OCI-LY7 (cell line): Measurements from ENCODE around the gene DUSP22. TPM values are rescaled to one million over a fixed set of nuclear protein-coding genes. Genes with fewer than 3 reads are reported as not detected.
"Not testable (repeated sequence)": the region's sequence is repeated elsewhere in the genome, so short reads cannot be mapped to it uniquely, and the experiment has no call there.

Experiments
- BruUV-seq: library from RNA; stranded (reverse); fragments of 400-500 nt; replicated peaks from 2 replicates; lab custom pipeline; 2021; lab: Mats Ljungman, UMichigan
- CTCF ChIA-PET: fragments of 300-600 bp; sonication (Branson Sonifier 250); formaldehyde crosslinking; loops from one replicate; lab custom pipeline; 2022; ENCODE audit warnings: antibody characterized with exemption; ENCODE audit not compliant: unreplicated experiment; lab: Charles Lee
- POLR2A ChIA-PET: fragments of 300-600 bp; sonication (Branson Sonifier 250); formaldehyde crosslinking; loops from one replicate; lab custom pipeline; 2022; ENCODE audit warnings: antibody characterized with exemption; lab: Charles Lee
- DNase-seq: peaks from one replicate; pipeline ENCODE4 v3.0.0-alpha.2; 2015; ENCODE audit warnings: low spot score
- H2AFZ ChIP-seq: fragments of 200-600 bp; sonication (generic), shearing (Covaris generic); 2 replicates; pipeline ENCODE4 v1.6.1; 2014; ENCODE audit warnings: mild to moderate bottlenecking, antibody characterized with exemption, low read length, moderate library complexity
- H3K27ac ChIP-seq: fragments of 200-600 bp; sonication (generic); 2 replicates; pipeline ENCODE4 v1.5.1; 2014; ENCODE audit warnings: mixed run types, low read depth, mild to moderate bottlenecking, moderate library complexity, low read length, inconsistent platforms; ENCODE audit not compliant: poor library complexity, severe bottlenecking
- H3K36me3 ChIP-seq: fragments of 200-600 bp; sonication (generic); 2 replicates; pipeline ENCODE4 v1.6.1; 2014; ENCODE audit warnings: mild to moderate bottlenecking, antibody characterized with exemption, low read length, moderate library complexity, mixed read lengths; ENCODE audit not compliant: insufficient read depth
- H3K4me1 ChIP-seq: fragments of 200-600 bp; sonication (generic); 2 replicates; pipeline ENCODE4 v1.5.1; 2014; ENCODE audit warnings: mild to moderate bottlenecking, low read length; ENCODE audit not compliant: insufficient read depth, poor library complexity, severe bottlenecking
- H3K4me2 ChIP-seq: fragments of 200-600 bp; sonication (generic); 2 replicates; pipeline ENCODE4 v1.6.1; 2014; ENCODE audit warnings: mild to moderate bottlenecking, low read length
- H3K4me3 ChIP-seq: fragments of 200-600 bp; sonication (generic); 2 replicates; pipeline ENCODE4 v1.5.1; 2014; ENCODE audit warnings: mild to moderate bottlenecking, low read depth, low read length; ENCODE audit not compliant: poor library complexity, severe bottlenecking
- H3K79me2 ChIP-seq: fragments of 200-600 bp; sonication (generic); 2 replicates; pipeline ENCODE4 v1.6.1; 2016; ENCODE audit warnings: low read depth, mild to moderate bottlenecking, low read length, moderate library complexity, mixed read lengths; ENCODE audit not compliant: insufficient read depth
- H3K9me2 ChIP-seq: fragments of 200-600 bp; sonication (generic); 2 replicates; pipeline ENCODE4 v1.6.1; 2016; ENCODE audit warnings: mild to moderate bottlenecking, low read length, mixed read lengths; ENCODE audit not compliant: insufficient read depth
- H3K9me3 ChIP-seq: fragments of 200-600 bp; sonication (generic); 2 replicates; pipeline ENCODE4 v1.6.1; 2014; ENCODE audit warnings: mild to moderate bottlenecking, mixed run types, low read length, mixed read lengths
- H4K20me1 ChIP-seq: fragments of 200-600 bp; sonication (generic); 2 replicates; pipeline ENCODE4 v1.6.1; 2014; ENCODE audit warnings: mild to moderate bottlenecking, antibody characterized with exemption, low read length, moderate library complexity, mixed read lengths; ENCODE audit not compliant: insufficient read depth
- CTCF ChIP-seq: fragments of 200-600 bp; sonication (generic); conservative IDR thresholded peaks from 2 replicates; pipeline ENCODE4 v1.5.1; 2014; ENCODE audit warnings: mild to moderate bottlenecking, antibody characterized with exemption, low read length, moderate library complexity, mixed read lengths
- EZH2phosphoT487 ChIP-seq: fragments of 200-600 bp; sonication (generic); IDR thresholded peaks from 2 replicates; pipeline ENCODE4 v1.6.1; 2018; ENCODE audit warnings: low read depth, borderline replicate concordance, mild to moderate bottlenecking, mixed run types, antibody characterized with exemption, low read length, moderate library complexity, mixed read lengths
- intact Hi-C: fragments of 100-400 bp; cut with micrococcal nuclease; formaldehyde crosslinking; loops from one replicate; pipeline ENCODE4 v1.10.0; 2022; ENCODE audit not compliant: unreplicated experiment
- total RNA-seq, 2 experiments: library from RNA; depleted of rRNA in 1 of 2; stranded (reverse); fragments of >200 nt in 1 of 2; shearing (Covaris generic) in 1 of 2; gene quantifications; 2 replicates each; pipeline ENCODE4 v1.2.3, GENCODE V29; 2014 to 2022

DUSP22 gene
- total RNA-seq, 2 experiments from 2014 or later = 149 to 171 TPM

GRCh38 chr6:324729-325125, 32.4 kb downstream of the DUSP22 start:
- peak overlapping the region; percentile 96 for H3K27ac ChIP-seq
- no peak for DNase-seq
- H2AFZ ChIP-seq = no peak overlapping the region
- POLR2A ChIA-PET = interaction anchor here (0.8 to 4.8 kb wide), 12 partner anchors 8 to 66 kb away, joined by 3 to 180 read pairs (median 12); partner anchors contain the start of gene IRF4
- peaks cover 18% of the 10 kb centered on the region for H3K36me3 ChIP-seq
- no TSS peak for BruUV-seq
- TF ChIP-seq CTCF = no peak
- TF ChIP-seq EZH2phosphoT487 = no peak
- CTCF ChIA-PET = interaction anchor here (0.7 to 3.7 kb wide), 3 partner anchors 11 to 135 kb away, joined by 4 to 30 read pairs (median 5); no protein-coding TSS in a partner anchor
- H4K20me1 ChIP-seq = no peaks in the 10 kb centered on the region
- intact Hi-C loops = no loop called here
- peaks cover 60% of the 10 kb centered on the region for H3K79me2 ChIP-seq
- H3K9me2 ChIP-seq = no peaks in the 10 kb centered on the region
- no peak overlapping the region for H3K4me3 ChIP-seq
- H3K9me3 ChIP-seq = no peaks in the 10 kb centered on the region
- H3K4me1 ChIP-seq = peaks cover 98% of the 10 kb centered on the region
- H3K4me2 ChIP-seq = peak overlapping the region; percentile 75

GRCh38 chr6:325161-325860, 33.0 kb downstream of the DUSP22 start:
- not testable (repeated sequence) for H3K9me2 ChIP-seq

GRCh38 chr6:326066-326465, 33.8 kb downstream of the DUSP22 start:
- H3K9me2 ChIP-seq, BruUV-seq, POLR2A ChIA-PET, H3K9me3 ChIP-seq, intact Hi-C loops, H2AFZ ChIP-seq, DNase-seq, H4K20me1 ChIP-seq, CTCF ChIA-PET, H3K4me3 ChIP-seq: not testable (repeated sequence)
- H3K4me2 ChIP-seq = peak overlapping the region; percentile 77
- peak overlapping the region; percentile 98 for H3K27ac ChIP-seq
- peaks cover 28% of the 10 kb centered on the region; the same call in 1 of the 2 replicates for H3K36me3 ChIP-seq
- H3K4me1 ChIP-seq = peaks cover 98% of the 10 kb centered on the region
- peaks cover 73% of the 10 kb centered on the region for H3K79me2 ChIP-seq

More at GRCh38 chr6:325161-325860, 33.0 kb downstream of the DUSP22 start:
- ChIA-PET CTCF (interaction anchor here (0.8 kb wide), 1 partner anchor 19 kb away, joined by 5 read pairs; no protein-coding TSS in a partner anchor), POLR2A (interaction anchor here (0.8 to 4.8 kb wide), 9 partner anchors 9 to 65 kb away, joined by 3 to 180 read pairs (median 5); partner anchors contain the start of gene IRF4)
- H3K4me3 ChIP-seq, DNase-seq, H3K4me2 ChIP-seq, H3K9me3 ChIP-seq, intact Hi-C loops, H4K20me1 ChIP-seq, BruUV-seq, H2AFZ ChIP-seq: not testable (repeated sequence)
- Histone ChIP-seq H3K79me2 (peaks cover 66% of the 10 kb centered on the region), H3K36me3 (peaks cover 21% of the 10 kb centered on the region; the same call in 1 of the 2 replicates), H3K4me1 (peaks cover 98% of the 10 kb centered on the region), H3K27ac (peak overlapping the region; percentile 96)
